Measurements from ENCODE around the gene FRMD4A. TPM values are rescaled to one million over a fixed set of nuclear protein-coding genes. Genes with fewer than 3 reads are reported as not detected.
A peak's percentile ranks its signal among the peaks of the same experiment; 100 is the strongest.
"Not testable (repeated sequence)": the region's sequence is repeated elsewhere in the genome, so short reads cannot be mapped to it uniquely, and the experiment has no call there.

The FRMD4A gene
- total and polyA plus RNA-seq, 2 experiments from 2014 or later = 11.9 to 17.5 TPM

GRCh38 chr10:13787015-13787421 is 543.7 kb downstream of the FRMD4A start:
- no peak for DNase-seq
- Histone ChIP-seq H3F3A (ENCODE audit: insufficient read depth) (peaks cover 10% of the 10 kb centered on the region), H3K9me2 (ENCODE audit: insufficient read depth) (no peaks in the 10 kb centered on the region), H3K27ac (no peak overlapping the region), H3K9me3 (ENCODE audit: low read depth) (no peaks in the 10 kb centered on the region), H3K27me3 (replicated peaks; ENCODE audit: insufficient read depth) (no peaks in the 10 kb centered on the region), H3K9ac (no peak overlapping the region), H3K36me3 (ENCODE audit: low read depth) (no peaks in the 10 kb centered on the region), H3K79me2 (ENCODE audit: insufficient read depth) (no peaks in the 10 kb centered on the region), H3K4me1 (ENCODE audit: insufficient read depth) (peaks cover 16% of the 10 kb centered on the region), H3K4me2 (ENCODE audit: unreplicated experiment) (no peak overlapping the region), H4K20me1 (ENCODE audit: insufficient read depth) (no peaks in the 10 kb centered on the region), H3K4me3 (no peak overlapping the region), H2AFZ (no peak overlapping the region)
- 81 to 89% methylated on average over 10 to 11 of the region's 11 CpGs for WGBS, 2 experiments (ENCODE audit: low coverage in 1 of 2, low lambda C conversion rate in 2 of 2, missing lambda C conversion rate in 2 of 2)
- in situ Hi-C loops (cut with MboI) = no loop called here
- no peak for TF ChIP-seq EZH2 (IDR thresholded peaks at IDR 0.05; ENCODE audit: insufficient read depth, poor library complexity, severe bottlenecking)

GRCh38 chr10:13784067-13784466 is 546.7 kb downstream of the FRMD4A start:
- in situ Hi-C loops (cut with MboI) = loop anchor here (5.0 kb wide), 1 partner anchor 127 kb away; no protein-coding TSS in a partner anchor
- DNase-seq = peak; percentile 75

GRCh38 chr10:13779748-13780147 is 551.0 kb downstream of the FRMD4A start:
- Histone ChIP-seq H3F3A (ENCODE audit: insufficient read depth) (peaks cover 32% of the 10 kb centered on the region), H3K9me3 (ENCODE audit: low read depth) (no peaks in the 10 kb centered on the region), H2AFZ (no peak overlapping the region), H3K36me3 (ENCODE audit: low read depth) (no peaks in the 10 kb centered on the region), H3K27me3 (replicated peaks; ENCODE audit: insufficient read depth) (no peaks in the 10 kb centered on the region), H3K4me1 (ENCODE audit: insufficient read depth) (peaks cover 26% of the 10 kb centered on the region), H3K9me2 (ENCODE audit: insufficient read depth) (no peaks in the 10 kb centered on the region), H3K4me2 (ENCODE audit: unreplicated experiment) (no peak overlapping the region), H3K79me2 (ENCODE audit: insufficient read depth) (no peaks in the 10 kb centered on the region), H3K27ac (no peak overlapping the region), H3K4me3 (no peak overlapping the region), H3K9ac (no peak overlapping the region), H4K20me1 (ENCODE audit: insufficient read depth) (no peaks in the 10 kb centered on the region)
- 77 to 82% methylated on average over 6 of the region's 6 CpGs for WGBS, 2 experiments (ENCODE audit: low coverage in 1 of 2, low lambda C conversion rate in 2 of 2, missing lambda C conversion rate in 2 of 2)
- in situ Hi-C loops (cut with MboI) = loop anchor here (5.0 to 10.0 kb wide), 2 partner anchors 122 to 405 kb away; no protein-coding TSS in a partner anchor
- TF ChIP-seq EZH2phosphoT487 (IDR thresholded peaks at IDR 0.05; ENCODE audit: insufficient read depth, low read depth) (no peak), EZH2 (IDR thresholded peaks at IDR 0.05; ENCODE audit: insufficient read depth, poor library complexity, severe bottlenecking) (no peak)
- DNase-seq = no peak

More at GRCh38 chr10:13784067-13784466, 546.7 kb downstream of the FRMD4A start:
- H3K36me3 ChIP-seq (ENCODE audit: low read depth) = no peaks in the 10 kb centered on the region
- 66 to 68% methylated on average over 2 of the region's 2 CpGs for WGBS, 2 experiments (ENCODE audit: low coverage in 1 of 2, low lambda C conversion rate in 2 of 2, missing lambda C conversion rate in 2 of 2)
- no peaks in the 10 kb centered on the region for H4K20me1 ChIP-seq (ENCODE audit: insufficient read depth)
- peaks cover 14% of the 10 kb centered on the region for H3F3A ChIP-seq (ENCODE audit: insufficient read depth)
- H3K27me3 ChIP-seq (replicated peaks; ENCODE audit: insufficient read depth) = no peaks in the 10 kb centered on the region
- TF ChIP-seq EZH2 (IDR thresholded peaks at IDR 0.05; ENCODE audit: insufficient read depth, poor library complexity, severe bottlenecking) = no peak
- TF ChIP-seq EZH2phosphoT487 (IDR thresholded peaks at IDR 0.05; ENCODE audit: insufficient read depth, low read depth) = no peak
- H3K27ac ChIP-seq = no peak overlapping the region
- H3K79me2 ChIP-seq (ENCODE audit: insufficient read depth) = no peaks in the 10 kb centered on the region
- H3K4me2 ChIP-seq (ENCODE audit: unreplicated experiment) = no peak overlapping the region
- peaks cover 13% of the 10 kb centered on the region for H3K4me1 ChIP-seq (ENCODE audit: insufficient read depth)
- H3K4me3 ChIP-seq = no peak overlapping the region
- no peaks in the 10 kb centered on the region for H3K9me2 ChIP-seq (ENCODE audit: insufficient read depth)
- no peaks in the 10 kb centered on the region for H3K9me3 ChIP-seq (ENCODE audit: low read depth)
- no peak overlapping the region for H2AFZ ChIP-seq
- no peak overlapping the region for H3K9ac ChIP-seq

GRCh38 chr10:13778693-13778960 is 552.1 kb downstream of the FRMD4A start:
- WGBS, 2 experiments (ENCODE audit: low coverage in 1 of 2, low lambda C conversion rate in 2 of 2, missing lambda C conversion rate in 2 of 2) = 98 to 100% methylated on average over 4 of the region's 4 CpGs
- H3K4me3 ChIP-seq; H3K9me3 ChIP-seq (ENCODE audit: low read depth); DNase-seq; H3K27me3 ChIP-seq (replicated peaks; ENCODE audit: insufficient read depth); H3K9ac ChIP-seq; H3K79me2 ChIP-seq (ENCODE audit: insufficient read depth); H3K9me2 ChIP-seq (ENCODE audit: insufficient read depth); H2AFZ ChIP-seq; H3K27ac ChIP-seq; H3K36me3 ChIP-seq (ENCODE audit: low read depth); H4K20me1 ChIP-seq (ENCODE audit: insufficient read depth); H3K4me2 ChIP-seq (ENCODE audit: unreplicated experiment): not testable (repeated sequence)
- Histone ChIP-seq H3F3A (ENCODE audit: insufficient read depth) (peaks cover 32% of the 10 kb centered on the region), H3K4me1 (ENCODE audit: insufficient read depth) (peaks cover 27% of the 10 kb centered on the region)
- in situ Hi-C loops (cut with MboI) = loop anchor here (10.0 kb wide), 1 partner anchor 404 kb away; no protein-coding TSS in a partner anchor

- Histone ChIP-seq H2AFZ (no peak overlapping the region), H3K9ac (no peak overlapping the region), H3K27ac (peak overlapping the region; percentile 68), H3K4me3 (no peak overlapping the region), H3K9me2 (ENCODE audit: insufficient read depth) (no peaks in the 10 kb centered on the region), H3K79me2 (ENCODE audit: insufficient read depth) (peaks cover 16% of the 10 kb centered on the region; the same call in 1 of the 2 replicates), H3K4me1 (ENCODE audit: insufficient read depth) (peaks cover 27% of the 10 kb centered on the region), H3K4me2 (ENCODE audit: unreplicated experiment) (peak overlapping the region; percentile 12), H3F3A (ENCODE audit: insufficient read depth) (peaks cover 32% of the 10 kb centered on the region), H3K9me3 (ENCODE audit: low read depth) (no peaks in the 10 kb centered on the region), H3K36me3 (ENCODE audit: low read depth) (no peaks in the 10 kb centered on the region), H3K27me3 (replicated peaks; ENCODE audit: insufficient read depth) (no peaks in the 10 kb centered on the region), H4K20me1 (ENCODE audit: insufficient read depth) (no peaks in the 10 kb centered on the region)
- DNase-seq = peak; percentile 73
- TF ChIP-seq EZH2 (IDR thresholded peaks at IDR 0.05; ENCODE audit: insufficient read depth, poor library complexity, severe bottlenecking) (no peak), EZH2phosphoT487 (IDR thresholded peaks at IDR 0.05; ENCODE audit: insufficient read depth, low read depth) (no peak)
- in situ Hi-C loops (cut with MboI) = loop anchor here (10.0 kb wide), 1 partner anchor 402 kb away; no protein-coding TSS in a partner anchor
- 62 to 65% methylated on average over 7 of the region's 7 CpGs for WGBS, 2 experiments (ENCODE audit: low coverage in 1 of 2, low lambda C conversion rate in 2 of 2, missing lambda C conversion rate in 2 of 2)
Observed at GRCh38 chr10:13776861-13777311, 553.8 kb downstream of the FRMD4A start.
